MCF 10A (cell line): Measurements from ENCODE around the gene TRIM65. TPM values are rescaled to one million over a fixed set of nuclear protein-coding genes. Genes with fewer than 3 reads are reported as not detected.

ENCODE experiments used
- BruUV-seq: library from RNA; stranded (reverse); fragments of 400-500 nt; replicated peaks from 2 replicates; lab custom pipeline; 2021; lab: Mats Ljungman, UMichigan
- CTCF ChIA-PET: fragments of 300-600 bp; sonication (Branson Sonifier 250); formaldehyde crosslinking; extraction: SDS; loops from one replicate; lab custom pipeline; 2021; ENCODE audit warnings: antibody characterized with exemption, inconsistent platforms; lab: Yijun Ruan, JAX
- POLR2A ChIA-PET: fragments of 300-600, 350-650 bp; sonication (Branson Sonifier 250); formaldehyde crosslinking; extraction: SDS; loops from one replicate; lab custom pipeline; 2020; ENCODE audit warnings: antibody characterized with exemption, inconsistent platforms; lab: Yijun Ruan, JAX
- DNase-seq: peaks from one replicate; pipeline ENCODE4 v3.0.0-alpha.2; 2018; ENCODE audit not compliant: unreplicated experiment
- H3K27ac Mint-ChIP-seq: one replicate; pipeline ENCODE4 v1.8.0; 2022; ENCODE audit warnings: mild to moderate bottlenecking, low read depth, mixed read lengths; ENCODE audit not compliant: unreplicated experiment
- H3K27me3 Mint-ChIP-seq: one replicate; pipeline ENCODE4 v1.8.0; 2022; ENCODE audit warnings: mixed read lengths; ENCODE audit not compliant: insufficient read depth, unreplicated experiment
- H3K36me3 Mint-ChIP-seq: one replicate; pipeline ENCODE4 v1.8.0; 2022; ENCODE audit warnings: mild to moderate bottlenecking, moderate library complexity, mixed read lengths; ENCODE audit not compliant: insufficient read depth, unreplicated experiment
- H3K4me1 Mint-ChIP-seq: one replicate; pipeline ENCODE4 v1.8.0; 2022; ENCODE audit warnings: mixed read lengths; ENCODE audit not compliant: insufficient read depth, unreplicated experiment
- H3K4me3 Mint-ChIP-seq: one replicate; pipeline ENCODE4 v1.8.0; 2022; ENCODE audit warnings: mild to moderate bottlenecking, moderate library complexity, mixed read lengths; ENCODE audit not compliant: unreplicated experiment
- H3K9me3 Mint-ChIP-seq: one replicate; pipeline ENCODE4 v1.8.0; 2022; ENCODE audit warnings: mixed read lengths; ENCODE audit not compliant: unreplicated experiment
- CTCF ChIP-seq: fragments of 200-600 bp; IDR thresholded peaks from one replicate; pipeline ENCODE4 v1.8.0; 2022; ENCODE audit warnings: antibody characterized with exemption, mild to moderate bottlenecking; ENCODE audit not compliant: unreplicated experiment
- intact Hi-C: fragments of 100-400 bp; cut with micrococcal nuclease; formaldehyde crosslinking; loops from 2 replicates; pipeline ENCODE4 v1.14.1; 2022
- total RNA-seq: library from RNA; stranded (reverse); gene quantifications from 2 replicates; pipeline ENCODE4 v1.2.3, GENCODE V29; 2022

The TRIM65 gene
- total RNA-seq, 1 experiment from 2014 or later = 15.9 TPM

DNA sequence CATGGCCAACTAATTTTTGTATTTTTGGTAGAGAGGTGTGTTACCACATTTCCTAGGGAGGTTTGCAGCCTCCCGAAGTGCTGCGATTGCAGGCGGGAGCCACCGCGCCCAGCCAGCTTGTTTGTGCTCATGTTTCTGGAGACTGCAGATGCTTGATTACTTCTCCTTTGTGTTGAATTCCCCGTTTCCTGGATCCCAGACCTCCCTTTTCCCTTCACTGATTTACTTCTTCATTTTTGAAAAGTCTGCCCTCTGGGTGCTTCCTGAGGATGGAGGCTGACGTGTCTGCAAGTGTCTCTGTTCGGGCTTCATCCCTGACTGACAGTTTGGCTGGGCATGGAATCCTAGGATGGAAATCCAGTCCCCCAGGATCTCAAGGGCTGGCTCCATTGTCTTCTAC is 11.3 kb downstream of the TRIM65 start:
- BruUV-seq = no TSS peak
- H3K36me3 Mint-ChIP-seq = peaks cover 8% of the 10 kb centered on the region
- no peak overlapping the region for H3K27ac Mint-ChIP-seq
- H3K27me3 Mint-ChIP-seq = no peaks in the 10 kb centered on the region
- no peaks in the 10 kb centered on the region for H3K9me3 Mint-ChIP-seq
- intact Hi-C loops = no loop called here
- no peak for DNase-seq
- no peak overlapping the region for H3K4me3 Mint-ChIP-seq
- H3K4me1 Mint-ChIP-seq = no peaks in the 10 kb centered on the region
- no peak for TF ChIP-seq CTCF
- POLR2A ChIA-PET = interaction anchor here (2.1 kb wide), 1 partner anchor 11 kb away, joined by 8 read pairs; the partner anchor contains the start of gene TRIM65
- CTCF ChIA-PET = interaction anchor here (0.7 to 1.3 kb wide), 2 partner anchors 35 to 524 kb away, joined by 3 to 4 read pairs; no protein-coding TSS in a partner anchor

DNA sequence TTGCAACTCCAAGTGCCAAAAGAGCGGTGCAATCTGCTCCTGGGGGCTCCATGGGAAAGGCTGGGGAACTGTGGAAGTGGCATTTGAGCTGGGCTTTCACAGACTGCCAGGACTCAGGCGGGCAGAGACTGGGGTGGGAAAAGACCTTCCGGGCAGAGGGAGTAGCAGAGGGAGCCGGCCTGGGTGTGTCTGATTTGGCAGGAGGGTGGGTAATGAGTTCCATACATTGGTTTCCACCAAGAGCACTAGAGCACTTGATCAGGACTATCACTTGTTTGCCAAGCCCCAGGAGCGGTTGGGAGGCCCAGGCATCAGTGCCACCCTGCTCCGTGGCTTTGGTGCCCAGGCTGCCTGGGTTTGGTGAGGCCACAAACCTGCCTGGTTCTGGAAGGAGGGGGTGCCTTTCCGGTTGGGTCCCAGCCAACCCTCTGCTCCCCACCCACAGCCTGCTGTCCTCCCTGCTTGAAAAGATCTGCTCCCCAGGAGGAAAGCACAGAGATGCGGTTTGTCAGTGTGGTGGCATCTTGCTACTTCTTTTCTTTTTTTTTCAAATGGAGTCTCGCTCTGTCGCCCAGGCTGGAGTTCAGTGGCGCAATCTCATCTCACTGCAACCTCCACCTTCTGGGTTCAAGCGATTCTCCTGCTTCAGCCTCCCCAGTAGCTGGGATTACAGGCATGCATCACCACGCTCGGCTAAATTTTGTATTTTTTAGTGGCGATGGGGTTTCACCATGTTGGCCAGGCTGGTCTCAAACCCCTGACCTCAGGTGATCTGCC is 14.9 kb downstream of the TRIM65 start:
- Mint-ChIP-seq H3K9me3 (no peaks in the 10 kb centered on the region), H3K27me3 (no peaks in the 10 kb centered on the region), H3K4me1 (peaks cover 2% of the 10 kb centered on the region), H3K36me3 (peaks cover 2% of the 10 kb centered on the region), H3K4me3 (no peak overlapping the region), H3K27ac (no peak overlapping the region)
- no TSS peak for BruUV-seq
- DNase-seq = no peak
- CTCF ChIA-PET = interaction anchor here (0.6 to 1.5 kb wide), 3 partner anchors 14 to 99 kb away, joined by 3 to 7 read pairs (median 3); partner anchors contain the start of gene TRIM65
- POLR2A ChIA-PET = interaction anchor here (0.6 to 1.6 kb wide), 4 partner anchors 14 to 371 kb away, joined by 3 to 6 read pairs (median 4); partner anchors contain the start of gene TRIM65
- no peak for TF ChIP-seq CTCF
- intact Hi-C loops = no loop called here

DNA sequence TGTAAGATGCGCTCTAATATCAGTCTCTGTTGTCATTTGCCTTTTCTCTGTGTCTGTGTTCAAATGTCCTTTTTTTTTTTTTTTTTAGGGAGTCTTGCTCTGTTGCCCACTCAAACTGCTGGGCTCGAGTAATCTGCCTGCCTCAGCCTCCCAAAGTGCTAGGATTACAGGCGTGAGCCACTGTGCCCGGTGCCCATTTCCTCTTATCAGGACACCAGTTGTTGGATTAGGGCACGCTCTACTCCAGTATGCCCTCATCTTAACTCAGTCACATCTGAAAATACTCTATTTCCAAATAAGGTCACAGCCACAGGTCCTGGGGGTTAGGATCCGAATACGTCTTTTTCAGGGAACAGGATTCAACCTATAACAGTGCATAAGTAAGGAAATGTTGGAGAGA is 16.5 kb downstream of the TRIM65 start:
- no peak overlapping the region for H3K4me3 Mint-ChIP-seq
- POLR2A ChIA-PET = interaction anchor here (1.6 to 6.7 kb wide), 4 partner anchors 15 to 102 kb away, joined by 6 to 164 read pairs (median 86); partner anchors contain the start of genes TRIM65 and WBP2
- no TSS peak for BruUV-seq
- TF ChIP-seq CTCF = no peak
- no peak for DNase-seq
- H3K27me3 Mint-ChIP-seq = no peaks in the 10 kb centered on the region
- H3K9me3 Mint-ChIP-seq = no peaks in the 10 kb centered on the region
- H3K4me1 Mint-ChIP-seq = peaks cover 13% of the 10 kb centered on the region
- peaks cover 15% of the 10 kb centered on the region for H3K36me3 Mint-ChIP-seq
- CTCF ChIA-PET = interaction anchor here (1.4 to 2.5 kb wide), 2 partner anchors 9 to 16 kb away, joined by 6 to 13 read pairs; partner anchors contain the start of gene TRIM65
- H3K27ac Mint-ChIP-seq = no peak overlapping the region
- intact Hi-C loops = no loop called here
